GM23338 (cell line): ENCODE results near the gene PSMG2.

Experiments used
- CREB1 ChIP-seq: fragments of 250-450 bp; sonication (Bioruptor Pico); IDR thresholded peaks from 2 replicates; pipeline ENCODE4 v1.5.0; 2020; ENCODE audit warnings: low read depth, mild to moderate bottlenecking, moderate library complexity
- EZH2 ChIP-seq: fragments of 200-600 bp; sonication (generic); IDR thresholded peaks from one replicate; pipeline ENCODE4 v1.8.0; 2017; ENCODE audit warnings: antibody characterized with exemption, mild to moderate bottlenecking, low read depth; ENCODE audit not compliant: unreplicated experiment
- EZH2phosphoT487 ChIP-seq: fragments of 200-600 bp; sonication (generic); IDR thresholded peaks from one replicate; pipeline ENCODE4 v1.8.1; 2018; ENCODE audit warnings: antibody characterized with exemption; ENCODE audit not compliant: unreplicated experiment
- JUNB ChIP-seq: IDR thresholded peaks from one replicate; pipeline ENCODE4 v1.6.1; 2016; ENCODE audit warnings: antibody characterized with exemption; ENCODE audit not compliant: unreplicated experiment
- NANOG ChIP-seq: IDR thresholded peaks from 2 replicates; pipeline ENCODE4 v1.6.1; 2016; ENCODE audit warnings: antibody characterized with exemption, borderline replicate concordance
- POLR2AphosphoS5 ChIP-seq: IDR thresholded peaks from 2 replicates; pipeline ENCODE4 v1.6.1; 2016; ENCODE audit warnings: antibody characterized with exemption, low read depth
- ZNF331 ChIP-seq: fragments of 250-450 bp; sonication (Bioruptor Pico); IDR thresholded peaks from 2 replicates; pipeline ENCODE4 v1.5.0; 2020; ENCODE audit warnings: low read depth, mild to moderate bottlenecking, moderate library complexity
- TF ChIP-seq, protein P1 (sequence below), 2 experiments: fragments of 200-600 bp in 1 of 2; sonication (generic) in 1 of 2; conservative IDR thresholded peaks; 2 replicates each; pipeline versions ENCODE4 v1.5.1 to v1.6.1; 2016 to 2017; ENCODE audit warnings: antibody characterized with exemption in 2 of 2, low read depth in 2 of 2, mild to moderate bottlenecking in 2 of 2, moderate library complexity in 1 of 2
- TF ChIP-seq, protein P2 (sequence below): IDR thresholded peaks from one replicate; pipeline ENCODE4 v1.6.1; 2018; ENCODE audit warnings: antibody characterized with exemption; ENCODE audit not compliant: unreplicated experiment
- TF ChIP-seq, protein P3 (sequence below): IDR thresholded peaks from 2 replicates; pipeline ENCODE4 v1.6.1; 2016; ENCODE audit warnings: antibody characterized with exemption

DNA sequence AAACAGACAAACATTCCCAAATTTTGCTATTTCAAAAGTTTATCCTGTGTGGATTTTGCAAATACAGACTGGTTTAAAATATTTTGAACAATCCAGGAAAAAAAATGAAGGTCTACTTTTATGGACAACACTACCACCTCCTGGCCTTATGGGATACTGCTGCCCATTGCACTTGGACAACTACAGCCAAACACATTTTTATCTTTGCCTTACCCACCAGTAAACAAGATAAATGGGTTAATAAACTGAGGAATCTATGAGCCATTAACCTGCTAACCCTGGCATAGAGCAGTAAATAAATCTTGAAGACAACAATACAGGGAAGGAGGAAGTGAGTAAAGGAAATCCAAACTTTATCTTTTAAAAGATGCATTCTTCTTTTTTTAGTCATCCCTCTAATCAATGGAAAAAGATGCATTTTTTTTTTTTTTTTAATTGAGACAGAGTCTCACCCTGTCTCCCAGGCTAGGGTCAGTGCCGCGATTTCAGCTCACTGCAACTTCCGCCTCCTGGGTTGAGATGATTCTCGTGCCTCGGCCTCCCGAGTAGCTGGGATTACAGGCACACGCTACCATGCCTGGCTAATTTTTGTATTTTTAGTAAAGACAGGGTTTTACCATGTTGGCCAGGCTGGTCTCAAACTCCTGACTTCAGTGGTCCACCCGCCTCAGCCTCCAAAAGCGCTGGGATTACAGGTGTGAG is 42.8 kb upstream of the PSMG2 start:
- TF ChIP-seq, protein P1, sequence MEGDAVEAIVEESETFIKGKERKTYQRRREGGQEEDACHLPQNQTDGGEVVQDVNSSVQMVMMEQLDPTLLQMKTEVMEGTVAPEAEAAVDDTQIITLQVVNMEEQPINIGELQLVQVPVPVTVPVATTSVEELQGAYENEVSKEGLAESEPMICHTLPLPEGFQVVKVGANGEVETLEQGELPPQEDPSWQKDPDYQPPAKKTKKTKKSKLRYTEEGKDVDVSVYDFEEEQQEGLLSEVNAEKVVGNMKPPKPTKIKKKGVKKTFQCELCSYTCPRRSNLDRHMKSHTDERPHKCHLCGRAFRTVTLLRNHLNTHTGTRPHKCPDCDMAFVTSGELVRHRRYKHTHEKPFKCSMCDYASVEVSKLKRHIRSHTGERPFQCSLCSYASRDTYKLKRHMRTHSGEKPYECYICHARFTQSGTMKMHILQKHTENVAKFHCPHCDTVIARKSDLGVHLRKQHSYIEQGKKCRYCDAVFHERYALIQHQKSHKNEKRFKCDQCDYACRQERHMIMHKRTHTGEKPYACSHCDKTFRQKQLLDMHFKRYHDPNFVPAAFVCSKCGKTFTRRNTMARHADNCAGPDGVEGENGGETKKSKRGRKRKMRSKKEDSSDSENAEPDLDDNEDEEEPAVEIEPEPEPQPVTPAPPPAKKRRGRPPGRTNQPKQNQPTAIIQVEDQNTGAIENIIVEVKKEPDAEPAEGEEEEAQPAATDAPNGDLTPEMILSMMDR (conservative IDR thresholded peaks at IDR 0.05; ENCODE audit: low read depth in 2 of 2): peak; percentile 80 to 98
- TF ChIP-seq, protein P2, sequence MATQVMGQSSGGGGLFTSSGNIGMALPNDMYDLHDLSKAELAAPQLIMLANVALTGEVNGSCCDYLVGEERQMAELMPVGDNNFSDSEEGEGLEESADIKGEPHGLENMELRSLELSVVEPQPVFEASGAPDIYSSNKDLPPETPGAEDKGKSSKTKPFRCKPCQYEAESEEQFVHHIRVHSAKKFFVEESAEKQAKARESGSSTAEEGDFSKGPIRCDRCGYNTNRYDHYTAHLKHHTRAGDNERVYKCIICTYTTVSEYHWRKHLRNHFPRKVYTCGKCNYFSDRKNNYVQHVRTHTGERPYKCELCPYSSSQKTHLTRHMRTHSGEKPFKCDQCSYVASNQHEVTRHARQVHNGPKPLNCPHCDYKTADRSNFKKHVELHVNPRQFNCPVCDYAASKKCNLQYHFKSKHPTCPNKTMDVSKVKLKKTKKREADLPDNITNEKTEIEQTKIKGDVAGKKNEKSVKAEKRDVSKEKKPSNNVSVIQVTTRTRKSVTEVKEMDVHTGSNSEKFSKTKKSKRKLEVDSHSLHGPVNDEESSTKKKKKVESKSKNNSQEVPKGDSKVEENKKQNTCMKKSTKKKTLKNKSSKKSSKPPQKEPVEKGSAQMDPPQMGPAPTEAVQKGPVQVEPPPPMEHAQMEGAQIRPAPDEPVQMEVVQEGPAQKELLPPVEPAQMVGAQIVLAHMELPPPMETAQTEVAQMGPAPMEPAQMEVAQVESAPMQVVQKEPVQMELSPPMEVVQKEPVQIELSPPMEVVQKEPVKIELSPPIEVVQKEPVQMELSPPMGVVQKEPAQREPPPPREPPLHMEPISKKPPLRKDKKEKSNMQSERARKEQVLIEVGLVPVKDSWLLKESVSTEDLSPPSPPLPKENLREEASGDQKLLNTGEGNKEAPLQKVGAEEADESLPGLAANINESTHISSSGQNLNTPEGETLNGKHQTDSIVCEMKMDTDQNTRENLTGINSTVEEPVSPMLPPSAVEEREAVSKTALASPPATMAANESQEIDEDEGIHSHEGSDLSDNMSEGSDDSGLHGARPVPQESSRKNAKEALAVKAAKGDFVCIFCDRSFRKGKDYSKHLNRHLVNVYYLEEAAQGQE: no peak
- no peak for TF ChIP-seq POLR2AphosphoS5
- no peak for TF ChIP-seq NANOG
- no peak for TF ChIP-seq EZH2
- no peak for TF ChIP-seq EZH2phosphoT487
- no peak for TF ChIP-seq CREB1 (CRISPR knock-in tag)
- TF ChIP-seq, protein P3, sequence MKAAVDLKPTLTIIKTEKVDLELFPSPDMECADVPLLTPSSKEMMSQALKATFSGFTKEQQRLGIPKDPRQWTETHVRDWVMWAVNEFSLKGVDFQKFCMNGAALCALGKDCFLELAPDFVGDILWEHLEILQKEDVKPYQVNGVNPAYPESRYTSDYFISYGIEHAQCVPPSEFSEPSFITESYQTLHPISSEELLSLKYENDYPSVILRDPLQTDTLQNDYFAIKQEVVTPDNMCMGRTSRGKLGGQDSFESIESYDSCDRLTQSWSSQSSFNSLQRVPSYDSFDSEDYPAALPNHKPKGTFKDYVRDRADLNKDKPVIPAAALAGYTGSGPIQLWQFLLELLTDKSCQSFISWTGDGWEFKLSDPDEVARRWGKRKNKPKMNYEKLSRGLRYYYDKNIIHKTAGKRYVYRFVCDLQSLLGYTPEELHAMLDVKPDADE: no peak
- TF ChIP-seq ZNF331: no peak
- TF ChIP-seq JUNB: no peak
